ENCODE results near the gene ANKRD33B.
"Not testable (repeated sequence)": the region's sequence is repeated elsewhere in the genome, so short reads cannot be mapped to it uniquely, and the experiment has no call there.

The ANKRD33B gene

GRCh38 chr5:10538103-10538788 is 25.6 kb upstream of the ANKRD33B start:
- no peak for DNase-seq

GRCh38 chr5:10538789-10539686 is 24.8 kb upstream of the ANKRD33B start:
- DNase-seq, result no peak

- no peak for DNase-seq
Observed at GRCh38 chr5:10539687-10539998, 24.2 kb upstream of the ANKRD33B start.

- DNase-seq, result no peak
Observed at GRCh38 chr5:10540036-10540544, 23.8 kb upstream of the ANKRD33B start.

- no peak for DNase-seq
Observed at GRCh38 chr5:10540951-10541646, 22.8 kb upstream of the ANKRD33B start.

- DNase-seq, result no peak
Observed at GRCh38 chr5:10542055-10542550, 21.8 kb upstream of the ANKRD33B start.

- no peak for DNase-seq
Observed at GRCh38 chr5:10543585-10544040, 20.3 kb upstream of the ANKRD33B start.

GRCh38 chr5:10545084-10545483 is 18.8 kb upstream of the ANKRD33B start:
- no peak for DNase-seq

- no peak for DNase-seq
Observed at GRCh38 chr5:10546186-10546585, 17.7 kb upstream of the ANKRD33B start.

- DNase-seq, result no peak
Observed at GRCh38 chr5:10548418-10549122, 15.3 kb upstream of the ANKRD33B start.

- not testable (repeated sequence) for DNase-seq
Observed at GRCh38 chr5:10549123-10549514, 14.8 kb upstream of the ANKRD33B start.

GRCh38 chr5:10550222-10550995 is 13.5 kb upstream of the ANKRD33B start:
- no peak for DNase-seq

GRCh38 chr5:10551782-10552138 is 12.1 kb upstream of the ANKRD33B start:
- DNase-seq, result no peak

- DNase-seq, result no peak
Observed at GRCh38 chr5:10552183-10553143, 11.4 kb upstream of the ANKRD33B start.

GRCh38 chr5:10553476-10553875 is 10.4 kb upstream of the ANKRD33B start:
- no peak for DNase-seq

GRCh38 chr5:10555277-10555684 is 8.6 kb upstream of the ANKRD33B start:
- DNase-seq, result no peak

GRCh38 chr5:10556289-10556807 is 7.5 kb upstream of the ANKRD33B start:
- DNase-seq, result no peak

- DNase-seq, result no peak
Observed at GRCh38 chr5:10556893-10557746, 6.8 kb upstream of the ANKRD33B start.

GRCh38 chr5:10559151-10559550 is 4.7 kb upstream of the ANKRD33B start:
- DNase-seq, result no peak
